ENCODE data around the gene ADCY3. TPM values are rescaled to one million over a fixed set of nuclear protein-coding genes. Genes with fewer than 3 reads are reported as not detected.
A peak's percentile ranks its signal among the peaks of the same experiment; 100 is the strongest.

ADCY3 gene
- total and polyA plus RNA-seq, 9 of the 15 experiments (the other 6 are each of a cell fraction or from before 2014, with no cell fraction given): 1.5 to 54.8 (median 26.3) TPM

- FAIRE-seq (peak; percentile 23), DNase-seq (ENCODE audit: extremely low read depth in 1 of 4, low spot score in 3 of 4) (no peak), ATAC-seq (no peak)
- H3K9me3 ChIP-seq (replicated peaks; ENCODE audit: control insufficient read depth, insufficient read depth, low read depth, low read length): no peaks in the 10 kb centered on the region
- WGBS (ENCODE audit: insufficient coverage, low coverage, missing lambda C conversion rate): 71% methylated on average over 6 of the region's 6 CpGs
- peak overlapping the region; percentile 85 for H3K27ac ChIP-seq (ENCODE audit: extremely low read depth, low read depth, low read length)
- ChIA-PET CTCF (ENCODE audit: low intra/inter-chr PET ratio) (no interaction called here), POLR2A (interaction anchor here (2.0 kb wide), 1 partner anchor 17 kb away, joined by 10 read pairs; no protein-coding TSS in a partner anchor)
- in situ Hi-C loops (cut with MboI) (no loop called here), intact Hi-C loops (cut with micrococcal nuclease) (no loop called here)
- H3K36me3 ChIP-seq (ENCODE audit: control insufficient read depth, insufficient read depth, low read length): peaks cover 87% of the 10 kb centered on the region
- peaks cover 5 to 28% of the 10 kb centered on the region in 2 experiments; a peak in 4 of 5 replicates for H3K4me1 ChIP-seq (replicated peaks in 1 of 2; ENCODE audit: control insufficient read depth in 2 of 2, insufficient read depth in 2 of 2, low read length in 2 of 2)
- H3K4me2 ChIP-seq (ENCODE audit: insufficient read depth, low read length): peak overlapping the region; percentile 14; the same call in 1 of the 2 replicates
- no peak overlapping the region for H3K4me3 ChIP-seq
- no peaks in the 10 kb centered on the region for H3K27me3 ChIP-seq (ENCODE audit: control insufficient read depth in 2 of 2, insufficient read depth in 2 of 2, low read length in 2 of 2)
- no peaks in the 10 kb centered on the region for H3K9me1 ChIP-seq (ENCODE audit: control insufficient read depth, insufficient read depth, low read length)
- TF ChIP-seq NFIX (CRISPR knock-in tag; IDR thresholded peaks at IDR 0.05; ENCODE audit: low read depth) (no peak), ZBTB2 (IDR thresholded peaks at IDR 0.05) (no peak), MEIS2 (IDR thresholded peaks at IDR 0.05; ENCODE audit: partially characterized antibody) (no peak), PKNOX1 (IDR thresholded peaks at IDR 0.05) (no peak), GABPB2 (CRISPR knock-in tag; conservative IDR thresholded peaks at IDR 0.05) (no peak), PHB2 (IDR thresholded peaks at IDR 0.05; ENCODE audit: low read depth) (no peak), MAFG (tag; conservative IDR thresholded peaks at IDR 0.05) (no peak), TCFL5 (CRISPR knock-in tag; conservative IDR thresholded peaks at IDR 0.05) (no peak), RBBP5 (IDR thresholded peaks at IDR 0.05; ENCODE audit: borderline replicate concordance, insufficient read depth, low read length, poor library complexity, severe bottlenecking) (no peak), MITF (IDR thresholded peaks at IDR 0.05) (no peak), TEAD1 (CRISPR knock-in tag; IDR thresholded peaks at IDR 0.05) (no peak), ZFP30 (CRISPR knock-in tag; IDR thresholded peaks at IDR 0.05; ENCODE audit: borderline replicate concordance) (no peak), CHD2 (IDR thresholded peaks at IDR 0.05; ENCODE audit: low read depth, low read length) (no peak), ZNF778 (CRISPR knock-in tag; IDR thresholded peaks at IDR 0.05) (no peak), ZBED1 (IDR thresholded peaks at IDR 0.05) (no peak)
- H3K79me2 ChIP-seq (ENCODE audit: control insufficient read depth, insufficient read depth, low read length): peaks cover 27% of the 10 kb centered on the region
- no TSS peak for BruUV-seq (replicated peaks)
- 0 out of 2 replicates have a peak, but pooled peaks cover 2% of the 10 kb centered on the region for H4K20me1 ChIP-seq (replicated peaks; ENCODE audit: control insufficient read depth, insufficient read depth, low read length)
- peak overlapping the region in 1 of 2 experiments; percentile 45; a peak in 1 of 4 replicates for H3K9ac ChIP-seq (ENCODE audit: insufficient read depth in 1 of 2, low read depth in 2 of 2, low read length in 2 of 2)
- H2AFZ ChIP-seq (ENCODE audit: low read depth, low read length): peak overlapping the region; percentile 40; the same call in 1 of the 2 replicates
Observed at GRCh38 chr2:24816404-24816803, 103.6 kb downstream of the ADCY3 start.
